Large intestine (tissue), 3 donors: ENCODE results near the gene ARHGAP24. TPM values are rescaled to one million over a fixed set of nuclear protein-coding genes. Genes with fewer than 3 reads are reported as not detected.

ENCODE experiments used
- DNase-seq, 2 donors: peaks; one replicate each; pipeline versions ENCODE4 v3.0.0 to v3.0.0-alpha.2; 2013
- H3K27ac ChIP-seq: one replicate; pipeline ENCODE4 v1.5.1; 2013; ENCODE audit warnings: low read length
- H3K27me3 ChIP-seq: 2 replicates; pipeline ENCODE4 v1.6.1; 2013; ENCODE audit warnings: low read length; ENCODE audit not compliant: control insufficient read depth, insufficient read depth
- H3K36me3 ChIP-seq: 2 replicates; pipeline ENCODE4 v1.6.1; 2013; ENCODE audit warnings: low read length; ENCODE audit not compliant: control insufficient read depth, insufficient read depth
- H3K4me1 ChIP-seq: one replicate; pipeline ENCODE4 v1.6.1; 2013; ENCODE audit warnings: low read length; ENCODE audit not compliant: control insufficient read depth, insufficient read depth
- H3K4me3 ChIP-seq: one replicate; pipeline ENCODE4 v1.5.1; 2013; ENCODE audit warnings: low read length
- H3K9me3 ChIP-seq: one replicate; pipeline ENCODE4 v1.6.1; 2013; ENCODE audit warnings: mild to moderate bottlenecking, low read depth, low read length, moderate library complexity; ENCODE audit not compliant: control insufficient read depth
- WGBS: methylation state at CpG from one replicate; pipeline ENCODE4 v1.1.5; 2013; ENCODE audit warnings: low lambda C conversion rate; ENCODE audit not compliant: insufficient coverage; 5-methylcytosine and 5-hydroxymethylcytosine counted together
- polyA plus RNA-seq: library from polyadenylated mRNA; unstranded; fragments of 120-200 nt; gene quantifications from one replicate; pipeline ENCODE4 v1.2.1, GENCODE V29; 2013

Gene ARHGAP24
- polyA plus RNA-seq, 1 donor = 6.7 TPM

DNA sequence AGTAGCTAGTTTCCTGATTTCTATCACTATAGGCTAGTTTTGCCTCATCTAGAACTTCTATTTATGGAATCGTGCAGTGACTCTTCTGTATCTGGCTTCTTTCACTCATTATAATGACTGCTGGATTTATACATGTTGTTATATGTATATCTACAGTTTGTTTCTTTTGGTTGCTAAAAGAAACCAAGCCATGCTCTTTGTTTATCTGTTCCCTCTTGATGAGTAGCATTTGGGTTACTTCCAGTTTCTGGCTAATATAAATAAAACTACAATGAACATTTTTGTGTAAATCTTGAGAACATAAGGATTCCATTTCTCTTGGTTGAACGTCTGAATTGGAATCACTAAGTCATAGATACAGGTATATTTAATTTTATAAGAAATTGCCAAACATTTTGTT is 73.9 kb downstream of the ARHGAP24 start:
- Histone ChIP-seq H3K4me3 (no peak overlapping the region), H3K27ac (no peak overlapping the region), H3K36me3 (no peaks in the 10 kb centered on the region), H3K4me1 (no peaks in the 10 kb centered on the region), H3K27me3 (no peaks in the 10 kb centered on the region), H3K9me3 (no peaks in the 10 kb centered on the region)
- WGBS = 90% methylated on average over 2 of the region's 2 CpGs
- no peak for DNase-seq

DNA sequence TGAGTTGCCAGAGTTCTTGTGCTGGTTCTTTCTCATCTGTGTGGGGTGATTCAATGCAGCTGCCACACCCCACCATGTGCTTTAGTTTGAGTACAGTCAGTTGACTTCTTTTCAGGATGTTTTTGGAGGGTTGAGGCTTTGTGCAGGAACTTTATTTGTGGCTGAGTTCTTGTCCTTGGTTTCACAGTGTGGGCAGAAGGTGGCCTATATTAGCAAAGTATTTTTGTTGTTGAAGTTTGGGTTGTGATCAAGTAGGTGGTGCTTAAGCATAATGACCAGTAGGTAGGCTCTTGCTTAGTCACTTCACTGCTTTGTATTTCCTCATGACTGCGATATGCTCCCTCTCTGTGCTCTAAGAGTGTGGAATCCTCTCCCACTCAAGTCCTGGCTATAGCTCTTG is 80.3 kb downstream of the ARHGAP24 start:
- H3K27ac ChIP-seq = no peak overlapping the region

GRCh38 chr4:85556283-85556682 is 81.3 kb downstream of the ARHGAP24 start:
- no peaks in the 10 kb centered on the region for H3K4me1 ChIP-seq
- no CpG with 5 or more reads among the region's 4 CpGs for WGBS
- no peaks in the 10 kb centered on the region for H3K36me3 ChIP-seq
- no peak overlapping the region for H3K27ac ChIP-seq
- no peaks in the 10 kb centered on the region for H3K9me3 ChIP-seq
- H3K4me3 ChIP-seq = no peak overlapping the region
- H3K27me3 ChIP-seq = no peaks in the 10 kb centered on the region
- DNase-seq = no peak

More for the DNA sequence above, 80.3 kb downstream of the ARHGAP24 start:
- WGBS = no CpG with 5 or more reads among the region's 1 CpG
- no peaks in the 10 kb centered on the region for H3K4me1 ChIP-seq
- H3K36me3 ChIP-seq = no peaks in the 10 kb centered on the region
- H3K9me3 ChIP-seq = no peaks in the 10 kb centered on the region
- H3K27me3 ChIP-seq = no peaks in the 10 kb centered on the region
- no peak overlapping the region for H3K4me3 ChIP-seq
- DNase-seq = no peak

- Histone ChIP-seq H3K4me3 (no peak overlapping the region), H3K9me3 (no peaks in the 10 kb centered on the region), H3K27ac (no peak overlapping the region), H3K27me3 (no peaks in the 10 kb centered on the region), H3K36me3 (no peaks in the 10 kb centered on the region), H3K4me1 (no peaks in the 10 kb centered on the region)
- DNase-seq = no peak
- no CpG with 5 or more reads among the region's 6 CpGs for WGBS
Observed at GRCh38 chr4:85557016-85557901, 82.3 kb downstream of the ARHGAP24 start.

GRCh38 chr4:85565761-85566480 is 91.0 kb downstream of the ARHGAP24 start:
- H3K9me3 ChIP-seq = no peaks in the 10 kb centered on the region
- no peaks in the 10 kb centered on the region for H3K27me3 ChIP-seq
- no CpG with 5 or more reads among the region's 4 CpGs for WGBS
- H3K27ac ChIP-seq = no peak overlapping the region
- no peak for DNase-seq
- H3K36me3 ChIP-seq = no peaks in the 10 kb centered on the region
- H3K4me3 ChIP-seq = no peak overlapping the region
- H3K4me1 ChIP-seq = no peaks in the 10 kb centered on the region

GRCh38 chr4:85569730-85570299 is 94.9 kb downstream of the ARHGAP24 start:
- WGBS = no CpG with 5 or more reads among the region's 2 CpGs
- no peaks in the 10 kb centered on the region for H3K36me3 ChIP-seq

GRCh38 chr4:85570388-85570787 is 95.4 kb downstream of the ARHGAP24 start:
- no CpG with 5 or more reads among the region's 3 CpGs for WGBS

More at GRCh38 chr4:85569730-85570299, 94.9 kb downstream of the ARHGAP24 start:
- H3K4me3 ChIP-seq = no peak overlapping the region
- H3K27ac ChIP-seq = no peak overlapping the region
- H3K4me1 ChIP-seq = no peaks in the 10 kb centered on the region
- H3K27me3 ChIP-seq = no peaks in the 10 kb centered on the region
- no peaks in the 10 kb centered on the region for H3K9me3 ChIP-seq
- DNase-seq = no peak

GRCh38 chr4:85571008-85571407 is 96.1 kb downstream of the ARHGAP24 start:
- Histone ChIP-seq H3K27ac (no peak overlapping the region), H3K36me3 (no peaks in the 10 kb centered on the region), H3K9me3 (no peaks in the 10 kb centered on the region), H3K4me1 (no peaks in the 10 kb centered on the region), H3K27me3 (no peaks in the 10 kb centered on the region), H3K4me3 (no peak overlapping the region)
- DNase-seq = no peak

More at GRCh38 chr4:85570388-85570787, 95.4 kb downstream of the ARHGAP24 start:
- DNase-seq = no peak
- Histone ChIP-seq H3K36me3 (no peaks in the 10 kb centered on the region), H3K4me1 (no peaks in the 10 kb centered on the region), H3K4me3 (no peak overlapping the region), H3K27ac (no peak overlapping the region), H3K27me3 (no peaks in the 10 kb centered on the region), H3K9me3 (no peaks in the 10 kb centered on the region)

- 100% methylated on average over 1 of the region's 1 CpG for WGBS
- no peaks in the 10 kb centered on the region for H3K27me3 ChIP-seq
- H3K36me3 ChIP-seq = no peaks in the 10 kb centered on the region
- H3K4me1 ChIP-seq = no peaks in the 10 kb centered on the region
- no peak overlapping the region for H3K27ac ChIP-seq
- H3K9me3 ChIP-seq = no peaks in the 10 kb centered on the region
- no peak for DNase-seq
- no peak overlapping the region for H3K4me3 ChIP-seq
Observed at GRCh38 chr4:85573270-85573669, 98.3 kb downstream of the ARHGAP24 start.

DNA sequence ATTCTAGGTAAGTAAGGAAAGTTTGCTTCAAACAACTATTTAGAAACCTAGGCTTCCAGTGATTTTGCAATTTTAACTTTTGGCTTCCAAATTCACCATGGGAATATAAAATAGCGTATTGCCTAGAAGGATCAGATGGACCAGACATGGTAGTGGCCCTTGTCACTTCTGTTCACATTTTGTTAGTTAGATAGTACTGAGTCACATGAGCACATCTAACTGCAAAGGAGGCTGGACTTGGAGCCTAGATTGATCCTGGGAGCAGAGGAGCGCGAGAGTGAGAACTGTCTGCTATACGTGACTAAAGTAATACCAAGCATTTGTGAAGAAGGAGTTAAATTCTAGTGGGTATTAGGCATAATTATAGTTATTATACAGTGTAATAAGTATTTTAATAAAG is 102.4 kb downstream of the ARHGAP24 start:
- WGBS = no CpG with 5 or more reads among the region's 4 CpGs
- Histone ChIP-seq H3K4me1 (no peaks in the 10 kb centered on the region), H3K27ac (no peak overlapping the region), H3K36me3 (no peaks in the 10 kb centered on the region), H3K9me3 (no peaks in the 10 kb centered on the region), H3K4me3 (no peak overlapping the region), H3K27me3 (no peaks in the 10 kb centered on the region)
- DNase-seq = no peak
